Tibial artery (tissue), 4 donors: Measurements from ENCODE around the gene SH3BGRL2.

Experiments
- DNase-seq, 2 donors: peaks; one replicate each; pipeline ENCODE4 v3.0.0-alpha.2; 2019
- H3K27ac ChIP-seq, 2 donors: fragments of 200-600 bp; sonication (generic) in 1 of 2; 1 replicate in 1 of 2; 2 replicates in 1 of 2; pipeline ENCODE4 v1.5.1; 2018 to 2019; ENCODE audit warnings: mild to moderate bottlenecking in 1 of 2
- H3K27me3 ChIP-seq, 2 donors: fragments of 200-600 bp; sonication (generic) in 1 of 2; one replicate each; pipeline versions ENCODE4 v1.5.1 to v1.6.0; 2016 to 2019
- H3K36me3 ChIP-seq, 3 donors: fragments of 200-600 bp; sonication (generic) in 2 of 3; one replicate each; pipeline ENCODE4 v1.5.1; 2016 to 2019; ENCODE audit warnings: mild to moderate bottlenecking in 2 of 3
- H3K4me1 ChIP-seq, 4 donors: fragments of 200-600 bp; sonication (generic) in 2 of 4; 1 replicate in 3 of 4; 2 replicates in 1 of 4; pipeline ENCODE4 v1.5.1; 2016 to 2019
- H3K4me3 ChIP-seq, 2 donors: fragments of 200-600 bp; sonication (generic) in 1 of 2; 1 replicate in 1 of 2; 2 replicates in 1 of 2; pipeline ENCODE4 v1.5.1; 2018 to 2019; ENCODE audit warnings: mild to moderate bottlenecking in 2 of 2
- H3K9me3 ChIP-seq, 3 donors: fragments of 200-600 bp; sonication (generic) in 1 of 3; one replicate each; pipeline ENCODE4 v1.5.1; 2016 to 2019
- CTCF ChIP-seq, 2 experiments: fragments of 200-600 bp in 1 of 2; fragments of 450-650 bp in 1 of 2; IDR thresholded peaks; one replicate each; pipeline ENCODE4 v1.5.1; 2017 to 2019; ENCODE audit warnings: antibody characterized with exemption in 2 of 2, mild to moderate bottlenecking in 1 of 2, moderate library complexity in 1 of 2
- intact Hi-C: fragments of 100-400 bp; cut with DNase I; formaldehyde crosslinking; loops from one replicate; pipeline ENCODE4 v1.15.0; 2023; ENCODE audit warnings: low total_unique reads

Gene SH3BGRL2

GRCh38 chr6:79704200-79704599 lies 73.1 kb downstream of the SH3BGRL2 start:
- intact Hi-C loops = no loop called here
- TF ChIP-seq CTCF (IDR thresholded peaks at IDR 0.05) = no peak
- Histone ChIP-seq H3K4me3 (no peak overlapping the region), H3K27ac (no peak overlapping the region), H3K4me1 (peaks cover 0 to 5% (median 0%) of the 10 kb centered on the region in 4 donors), H3K27me3 (no peaks in the 10 kb centered on the region), H3K9me3 (no peaks in the 10 kb centered on the region), H3K36me3 (no peaks in the 10 kb centered on the region)
- DNase-seq = no peak

GRCh38 chr6:79705456-79705995 lies 74.4 kb downstream of the SH3BGRL2 start:
- TF ChIP-seq CTCF (IDR thresholded peaks at IDR 0.05) = no peak
- no peak for DNase-seq
- H3K27ac ChIP-seq = no peak overlapping the region
- H3K36me3 ChIP-seq = no peaks in the 10 kb centered on the region
- H3K9me3 ChIP-seq = no peaks in the 10 kb centered on the region
- no peak overlapping the region for H3K4me3 ChIP-seq
- H3K4me1 ChIP-seq = peaks cover 0 to 5% (median 0%) of the 10 kb centered on the region in 4 donors
- H3K27me3 ChIP-seq = no peaks in the 10 kb centered on the region
- intact Hi-C loops = no loop called here

- no peak for DNase-seq
- no peak overlapping the region for H3K4me3 ChIP-seq
- H3K9me3 ChIP-seq = no peaks in the 10 kb centered on the region
- peaks cover 0 to 5% (median 0%) of the 10 kb centered on the region in 4 donors for H3K4me1 ChIP-seq
- no peaks in the 10 kb centered on the region for H3K36me3 ChIP-seq
- no peaks in the 10 kb centered on the region for H3K27me3 ChIP-seq
- H3K27ac ChIP-seq = no peak overlapping the region
- no peak for TF ChIP-seq CTCF (IDR thresholded peaks at IDR 0.05)
- intact Hi-C loops = no loop called here
These were observed 75.4 kb downstream of the SH3BGRL2 start for GRCh38 chr6:79706527-79706926.

GRCh38 chr6:79707621-79708020 lies 76.5 kb downstream of the SH3BGRL2 start:
- Histone ChIP-seq H3K4me3 (no peak overlapping the region), H3K36me3 (no peaks in the 10 kb centered on the region), H3K27me3 (no peaks in the 10 kb centered on the region), H3K27ac (no peak overlapping the region), H3K9me3 (no peaks in the 10 kb centered on the region), H3K4me1 (peaks cover 0 to 5% (median 0%) of the 10 kb centered on the region in 4 donors)
- no peak for TF ChIP-seq CTCF (IDR thresholded peaks at IDR 0.05)
- no peak for DNase-seq
- intact Hi-C loops = no loop called here

- Histone ChIP-seq H3K4me3 (no peak overlapping the region), H3K4me1 (peaks cover 0 to 5% (median 0%) of the 10 kb centered on the region in 4 donors), H3K9me3 (no peaks in the 10 kb centered on the region), H3K27me3 (no peaks in the 10 kb centered on the region), H3K27ac (no peak overlapping the region), H3K36me3 (no peaks in the 10 kb centered on the region)
- DNase-seq = no peak
- TF ChIP-seq CTCF (IDR thresholded peaks at IDR 0.05) = no peak
- intact Hi-C loops = no loop called here
These were observed 77.1 kb downstream of the SH3BGRL2 start for GRCh38 chr6:79708095-79708791.
